ENCODE results near the gene FGF9.

GRCh38 chr13:21739771-21740170 lies 68.9 kb downstream of the FGF9 start:
- TF ChIP-seq CTCF (conservative IDR thresholded peaks at IDR 0.05; ENCODE audit: low read length) (no peak), EZH2phosphoT487 (IDR thresholded peaks at IDR 0.05; ENCODE audit: borderline replicate concordance, low read depth, low read length) (no peak)

Measured in OCI-LY7 (cell line).